Mesenteric fat pad (tissue), 1 donor: Measurements from ENCODE around the gene GLIPR1. TPM values are rescaled to one million over a fixed set of nuclear protein-coding genes. Genes with fewer than 3 reads are reported as not detected.
"Not testable (repeated sequence)": the region's sequence is repeated elsewhere in the genome, so short reads cannot be mapped to it uniquely, and the experiment has no call there.

Experiments
- DNase-seq: peaks from one replicate; pipeline ENCODE4 v3.0.0-alpha.2; 2020; ENCODE audit warnings: low spot score
- total RNA-seq: library from RNA; stranded (reverse); fragmentation: NEBNext Ultra II Directional; extraction: Animal tissue kit (Norgen Biotek cat#: 25700); gene quantifications from one replicate; pipeline ENCODE4 v1.2.1, GENCODE V29; 2021
- donor health status: DM: yes; HTN: yes; CAD: no.

GLIPR1 gene
- total RNA-seq, 1 donor from 2014 or later: 52.2 TPM

GRCh38 chr12:75471902-75472890 lies 8.4 kb upstream of the GLIPR1 start:
- DNase-seq: no peak

GRCh38 chr12:75474116-75474515 lies 6.4 kb upstream of the GLIPR1 start:
- no peak for DNase-seq

- DNase-seq: no peak
These were observed 4.5 kb upstream of the GLIPR1 start for GRCh38 chr12:75476071-75476470.

GRCh38 chr12:75477137-75477536 lies 3.4 kb upstream of the GLIPR1 start:
- DNase-seq: no peak

- no peak for DNase-seq
These were observed 2.3 kb upstream of the GLIPR1 start for GRCh38 chr12:75478116-75478794.

- DNase-seq: no peak
These were observed 543 bp upstream of the GLIPR1 start for GRCh38 chr12:75479963-75480461.

GRCh38 chr12:75481013-75481705 lies 604 bp downstream of the GLIPR1 start:
- DNase-seq: no peak

- DNase-seq: no peak
These were observed 1.2 kb downstream of the GLIPR1 start for GRCh38 chr12:75481774-75482173.

- no peak for DNase-seq
These were observed 2.1 kb downstream of the GLIPR1 start for GRCh38 chr12:75482646-75483045.

- DNase-seq: no peak
These were observed 2.9 kb downstream of the GLIPR1 start for GRCh38 chr12:75483431-75483830.

GRCh38 chr12:75484450-75484849 lies 3.9 kb downstream of the GLIPR1 start:
- DNase-seq: not testable (repeated sequence)

- no peak for DNase-seq
These were observed 6.8 kb downstream of the GLIPR1 start for GRCh38 chr12:75487308-75487707.

- DNase-seq: no peak
These were observed 8.0 kb downstream of the GLIPR1 start for GRCh38 chr12:75488553-75488952.

- no peak for DNase-seq
These were observed 8.6 kb downstream of the GLIPR1 start for GRCh38 chr12:75489187-75489586.

- DNase-seq: no peak
These were observed 9.2 kb downstream of the GLIPR1 start for GRCh38 chr12:75489613-75490210.

GRCh38 chr12:75491169-75491568 lies 10.6 kb downstream of the GLIPR1 start:
- no peak for DNase-seq

GRCh38 chr12:75503459-75503858 lies 22.9 kb downstream of the GLIPR1 start:
- no peak for DNase-seq

GRCh38 chr12:75503866-75504265 lies 23.3 kb downstream of the GLIPR1 start:
- no peak for DNase-seq

GRCh38 chr12:75505706-75506312 lies 25.3 kb downstream of the GLIPR1 start:
- DNase-seq: no peak

GRCh38 chr12:75507086-75507485 lies 26.5 kb downstream of the GLIPR1 start:
- DNase-seq: no peak

- DNase-seq: no peak
These were observed 27.6 kb downstream of the GLIPR1 start for GRCh38 chr12:75508159-75508558.
